ENCODE measurements around the gene WASHC4.

WASHC4 gene

DNA sequence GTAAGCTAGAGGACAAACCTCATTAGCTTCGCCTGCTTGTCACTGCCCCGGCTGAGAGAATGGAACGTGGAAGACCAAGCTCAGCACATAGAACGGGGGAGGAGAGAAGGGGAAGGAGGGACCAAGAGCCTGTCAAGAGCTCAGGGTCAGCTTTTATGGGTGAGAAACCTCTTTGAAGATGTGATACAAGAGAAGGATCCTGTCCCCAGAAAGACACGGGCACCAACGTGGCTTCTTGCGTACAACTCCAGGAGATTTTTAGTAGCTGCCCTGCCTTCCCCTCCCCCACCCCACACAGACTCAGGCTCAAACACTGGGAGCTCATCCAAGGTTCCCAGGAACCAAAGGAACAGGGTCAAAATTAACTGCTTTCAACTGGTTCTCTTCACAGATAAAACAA lies 93.8 kb downstream of the WASHC4 start:
- Histone ChIP-seq H3K9ac (no peak overlapping the region), H3K36me3 (ENCODE audit: control insufficient read depth, insufficient read depth, low read length) (no peaks in the 10 kb centered on the region), H3K27me3 (ENCODE audit: control insufficient read depth, insufficient read depth, low read length) (no peaks in the 10 kb centered on the region), H3K79me2 (no peaks in the 10 kb centered on the region), H3K9me3 (ENCODE audit: control insufficient read depth, low read length) (no peaks in the 10 kb centered on the region), H3K4me1 (no peaks in the 10 kb centered on the region), H2AFZ (no peak overlapping the region), H3K27ac (no peak overlapping the region), H3K4me2 (ENCODE audit: low read length) (no peak overlapping the region), H3K4me3 (ENCODE audit: low read depth, low read length) (no peak overlapping the region)
- TF ChIP-seq CTCF (IDR thresholded peaks at IDR 0.05): no peak

GRCh38 chr12:105202202-105202601 lies 94.7 kb downstream of the WASHC4 start:
- Histone ChIP-seq H3K4me1 (no peaks in the 10 kb centered on the region), H2AFZ (no peak overlapping the region), H3K27ac (no peak overlapping the region), H3K9me3 (ENCODE audit: control insufficient read depth, low read length) (no peaks in the 10 kb centered on the region), H3K4me3 (ENCODE audit: low read depth, low read length) (no peak overlapping the region), H3K4me2 (ENCODE audit: low read length) (peak overlapping the region; percentile 17), H3K27me3 (ENCODE audit: control insufficient read depth, insufficient read depth, low read length) (no peaks in the 10 kb centered on the region), H3K9ac (no peak overlapping the region), H3K79me2 (no peaks in the 10 kb centered on the region), H3K36me3 (ENCODE audit: control insufficient read depth, insufficient read depth, low read length) (no peaks in the 10 kb centered on the region)
- TF ChIP-seq CTCF (IDR thresholded peaks at IDR 0.05): no peak

DNA sequence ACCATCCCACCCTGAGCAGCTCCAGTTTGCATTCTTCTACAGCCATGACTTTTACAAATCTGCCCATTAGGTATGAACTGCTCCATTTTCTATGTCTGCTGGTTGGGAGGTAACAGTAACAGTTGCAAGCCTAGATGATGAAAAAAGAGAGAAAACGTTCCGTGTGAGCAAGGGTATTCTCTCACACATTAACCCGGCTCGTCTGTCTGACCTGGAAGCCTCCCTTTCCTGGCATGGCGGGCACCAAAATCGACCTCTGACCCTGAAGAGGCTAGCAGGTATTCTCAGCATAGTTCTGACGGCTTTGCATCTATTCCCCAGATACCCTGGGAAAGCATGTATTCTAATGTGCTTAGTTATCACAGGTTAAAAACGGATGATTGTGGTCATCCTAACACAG lies 96.6 kb downstream of the WASHC4 start:
- Histone ChIP-seq H3K4me2 (ENCODE audit: low read length) (no peak overlapping the region), H3K27ac (no peak overlapping the region), H3K4me1 (no peaks in the 10 kb centered on the region), H3K4me3 (ENCODE audit: low read depth, low read length) (no peak overlapping the region), H3K27me3 (ENCODE audit: control insufficient read depth, insufficient read depth, low read length) (no peaks in the 10 kb centered on the region), H3K9me3 (ENCODE audit: control insufficient read depth, low read length) (no peaks in the 10 kb centered on the region), H3K36me3 (ENCODE audit: control insufficient read depth, insufficient read depth, low read length) (no peaks in the 10 kb centered on the region), H3K9ac (no peak overlapping the region), H3K79me2 (no peaks in the 10 kb centered on the region), H2AFZ (no peak overlapping the region)
- TF ChIP-seq CTCF (IDR thresholded peaks at IDR 0.05): no peak

DNA sequence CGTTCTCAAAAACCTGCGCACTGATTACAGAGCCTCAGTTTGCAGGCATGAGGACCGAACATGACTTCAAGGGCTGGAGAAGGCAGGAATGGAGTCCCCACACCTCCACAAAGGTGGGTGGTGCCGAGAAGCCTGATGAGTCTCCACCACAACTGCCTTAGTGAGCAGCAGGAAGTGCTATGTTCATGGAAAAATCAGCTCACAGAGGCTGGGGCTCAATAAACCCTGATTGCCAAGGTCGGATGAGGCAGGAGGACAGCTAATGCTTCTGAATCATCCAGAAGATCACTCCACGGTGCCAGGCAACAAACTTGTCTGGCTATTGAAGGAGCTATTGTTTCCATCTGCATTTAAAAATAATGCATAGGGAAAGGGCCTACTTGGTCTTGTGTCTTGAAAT lies 97.4 kb downstream of the WASHC4 start:
- no peaks in the 10 kb centered on the region for H3K36me3 ChIP-seq (ENCODE audit: control insufficient read depth, insufficient read depth, low read length)

More for the DNA sequence above, 97.4 kb downstream of the WASHC4 start:
- Histone ChIP-seq H2AFZ (no peak overlapping the region), H3K4me1 (no peaks in the 10 kb centered on the region), H3K27me3 (ENCODE audit: control insufficient read depth, insufficient read depth, low read length) (no peaks in the 10 kb centered on the region), H3K4me3 (ENCODE audit: low read depth, low read length) (no peak overlapping the region), H3K27ac (no peak overlapping the region), H3K9me3 (ENCODE audit: control insufficient read depth, low read length) (no peaks in the 10 kb centered on the region), H3K9ac (no peak overlapping the region), H3K4me2 (ENCODE audit: low read length) (no peak overlapping the region), H3K79me2 (no peaks in the 10 kb centered on the region)
- no peak for TF ChIP-seq CTCF (IDR thresholded peaks at IDR 0.05)

All from parathyroid adenoma (tissue), 2 donors.